Measurements from ENCODE around the gene PPP1R27.
A peak's percentile ranks its signal among the peaks of the same experiment; 100 is the strongest.

PPP1R27 gene

DNA sequence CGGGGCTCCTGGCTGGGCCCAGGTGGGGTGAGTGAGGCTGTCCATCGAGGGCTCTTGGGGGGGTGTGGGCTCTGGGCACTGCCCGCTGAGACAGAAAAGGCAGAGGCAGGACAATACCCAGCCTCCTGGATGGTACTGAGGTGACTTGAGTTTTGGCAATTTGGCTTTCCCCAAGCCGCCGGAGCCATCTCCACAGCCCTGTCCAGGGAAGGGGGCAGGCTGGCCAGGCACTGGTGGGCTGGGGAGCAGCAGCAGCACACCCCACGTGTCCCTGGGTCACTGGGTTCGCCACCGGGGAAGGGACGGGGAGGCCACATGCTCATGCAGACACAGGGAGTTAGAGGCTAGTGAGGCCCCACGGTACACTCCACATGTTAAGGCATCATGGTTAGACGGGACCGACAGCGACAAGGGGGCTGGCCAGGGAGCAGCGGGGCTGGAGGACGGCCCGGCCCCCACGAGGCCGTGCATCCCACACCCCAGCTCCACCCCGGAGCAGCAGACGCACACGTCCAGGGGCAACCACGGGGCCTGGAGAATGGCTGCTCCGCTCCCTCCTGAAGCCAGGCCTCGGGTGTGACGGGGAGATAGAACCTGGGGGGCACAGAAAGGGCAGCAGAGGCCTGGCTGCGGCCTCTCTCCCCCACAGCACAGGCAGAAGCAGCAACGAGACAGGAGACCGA lies 33.3 kb upstream of the PPP1R27 start:
- no peak for DNase-seq (ENCODE audit: low read depth)
- no peak overlapping the region for H3K4me3 ChIP-seq (ENCODE audit: low read depth, low read length)

DNA sequence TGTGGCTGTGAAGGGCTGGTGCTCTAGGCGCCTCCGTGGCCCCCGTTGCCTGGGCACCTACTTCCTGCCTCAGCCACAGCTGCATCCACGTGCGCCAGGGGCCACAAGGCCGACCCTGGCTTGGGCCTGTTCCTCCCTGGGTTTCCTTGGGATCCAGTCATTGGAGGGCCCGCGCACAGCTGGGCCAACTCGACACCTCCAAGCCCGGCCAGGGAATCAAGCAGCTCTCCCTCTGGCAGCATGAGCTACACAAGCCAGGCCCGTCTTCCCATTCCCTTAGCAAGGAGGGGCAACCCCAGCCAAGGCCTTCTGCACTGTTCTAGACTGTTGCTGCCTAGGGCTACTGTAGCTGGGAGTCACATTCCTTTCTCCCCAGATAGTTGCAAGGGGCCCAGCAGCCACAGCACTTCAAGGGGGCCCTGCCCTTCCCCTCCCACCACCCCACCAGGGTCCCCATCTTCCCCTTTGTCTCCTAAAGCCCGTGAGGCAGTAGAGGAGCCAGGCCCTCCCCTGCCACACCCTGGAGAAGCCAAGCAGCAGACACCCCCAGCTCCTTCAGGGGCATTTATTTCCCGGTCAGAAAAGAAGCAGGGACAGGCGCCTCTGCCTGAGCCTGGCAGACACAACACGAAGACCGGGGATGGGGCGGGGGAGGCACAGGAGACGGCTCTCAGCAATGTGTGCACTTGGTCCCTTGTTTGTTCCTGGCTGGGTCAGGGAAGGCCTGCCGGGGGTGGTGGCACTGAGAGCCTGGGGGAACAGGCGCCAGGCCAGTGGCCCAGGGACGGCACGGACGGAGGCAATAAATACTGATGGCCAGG lies 32.5 kb upstream of the PPP1R27 start:
- peak; percentile 59 for DNase-seq (ENCODE audit: low read depth)
- H3K4me3 ChIP-seq (ENCODE audit: low read depth, low read length) = no peak overlapping the region

More for the DNA sequence above, 33.3 kb upstream of the PPP1R27 start:
- TF ChIP-seq, protein P1, sequence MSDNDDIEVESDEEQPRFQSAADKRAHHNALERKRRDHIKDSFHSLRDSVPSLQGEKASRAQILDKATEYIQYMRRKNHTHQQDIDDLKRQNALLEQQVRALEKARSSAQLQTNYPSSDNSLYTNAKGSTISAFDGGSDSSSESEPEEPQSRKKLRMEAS (IDR thresholded peaks at IDR 0.05; ENCODE audit: low read depth, low read length) = no peak
- no peak for TF ChIP-seq POLR2A (IDR thresholded peaks at IDR 0.05; ENCODE audit: extremely low read depth, insufficient read length)
- TF ChIP-seq, protein P2, sequence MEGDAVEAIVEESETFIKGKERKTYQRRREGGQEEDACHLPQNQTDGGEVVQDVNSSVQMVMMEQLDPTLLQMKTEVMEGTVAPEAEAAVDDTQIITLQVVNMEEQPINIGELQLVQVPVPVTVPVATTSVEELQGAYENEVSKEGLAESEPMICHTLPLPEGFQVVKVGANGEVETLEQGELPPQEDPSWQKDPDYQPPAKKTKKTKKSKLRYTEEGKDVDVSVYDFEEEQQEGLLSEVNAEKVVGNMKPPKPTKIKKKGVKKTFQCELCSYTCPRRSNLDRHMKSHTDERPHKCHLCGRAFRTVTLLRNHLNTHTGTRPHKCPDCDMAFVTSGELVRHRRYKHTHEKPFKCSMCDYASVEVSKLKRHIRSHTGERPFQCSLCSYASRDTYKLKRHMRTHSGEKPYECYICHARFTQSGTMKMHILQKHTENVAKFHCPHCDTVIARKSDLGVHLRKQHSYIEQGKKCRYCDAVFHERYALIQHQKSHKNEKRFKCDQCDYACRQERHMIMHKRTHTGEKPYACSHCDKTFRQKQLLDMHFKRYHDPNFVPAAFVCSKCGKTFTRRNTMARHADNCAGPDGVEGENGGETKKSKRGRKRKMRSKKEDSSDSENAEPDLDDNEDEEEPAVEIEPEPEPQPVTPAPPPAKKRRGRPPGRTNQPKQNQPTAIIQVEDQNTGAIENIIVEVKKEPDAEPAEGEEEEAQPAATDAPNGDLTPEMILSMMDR (IDR thresholded peaks at IDR 0.05; ENCODE audit: low read depth, low read length) = no peak

DNA sequence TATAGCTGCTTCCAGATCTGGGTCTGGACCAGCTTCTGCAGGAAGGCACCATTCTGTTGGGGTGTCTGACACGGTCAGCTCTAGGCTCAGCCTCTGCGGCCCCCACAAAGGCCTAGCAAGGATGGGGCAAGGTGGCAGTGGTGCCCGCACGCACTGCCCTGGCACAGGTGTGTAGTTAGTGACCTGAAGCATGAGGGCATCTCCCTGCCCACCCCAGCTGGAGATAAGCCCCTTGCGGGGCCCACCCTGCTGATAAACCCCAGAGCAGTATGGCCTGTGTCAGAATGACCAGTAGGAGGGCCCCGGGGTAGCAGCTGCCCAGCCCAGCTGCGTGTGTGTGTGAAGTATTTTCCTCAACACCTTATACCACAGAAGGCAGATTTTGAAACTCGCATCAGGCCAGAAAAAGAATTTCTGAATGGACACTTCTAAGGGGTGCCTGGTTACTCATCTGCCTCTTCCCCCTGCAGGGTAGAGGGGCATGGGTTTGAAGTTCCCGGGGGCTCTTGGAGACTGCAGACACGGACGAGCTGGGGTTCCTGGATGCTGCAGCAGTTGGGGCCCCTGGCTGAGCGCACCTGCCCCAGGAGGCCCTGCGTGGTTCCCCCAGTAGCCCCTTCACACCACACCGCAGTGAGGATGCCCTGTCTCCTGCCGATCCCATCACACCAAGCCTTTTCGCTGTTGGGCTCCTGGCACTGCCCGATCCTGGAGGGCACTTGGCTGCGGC lies 31.8 kb upstream of the PPP1R27 start:
- no peak overlapping the region for H3K4me3 ChIP-seq (ENCODE audit: low read depth, low read length)
- no peak for DNase-seq (ENCODE audit: low read depth)
- TF ChIP-seq, protein P1 (IDR thresholded peaks at IDR 0.05; ENCODE audit: low read depth, low read length) = no peak
- TF ChIP-seq POLR2A (IDR thresholded peaks at IDR 0.05; ENCODE audit: extremely low read depth, insufficient read length) = peak; percentile 16
- TF ChIP-seq, protein P2 (IDR thresholded peaks at IDR 0.05; ENCODE audit: low read depth, low read length) = no peak

More for the DNA sequence above, 32.5 kb upstream of the PPP1R27 start:
- TF ChIP-seq MYC (IDR thresholded peaks at IDR 0.05; ENCODE audit: low read depth, low read length) = no peak
- TF ChIP-seq POLR2A (IDR thresholded peaks at IDR 0.05; ENCODE audit: extremely low read depth, insufficient read length) = peak; percentile 38

DNA sequence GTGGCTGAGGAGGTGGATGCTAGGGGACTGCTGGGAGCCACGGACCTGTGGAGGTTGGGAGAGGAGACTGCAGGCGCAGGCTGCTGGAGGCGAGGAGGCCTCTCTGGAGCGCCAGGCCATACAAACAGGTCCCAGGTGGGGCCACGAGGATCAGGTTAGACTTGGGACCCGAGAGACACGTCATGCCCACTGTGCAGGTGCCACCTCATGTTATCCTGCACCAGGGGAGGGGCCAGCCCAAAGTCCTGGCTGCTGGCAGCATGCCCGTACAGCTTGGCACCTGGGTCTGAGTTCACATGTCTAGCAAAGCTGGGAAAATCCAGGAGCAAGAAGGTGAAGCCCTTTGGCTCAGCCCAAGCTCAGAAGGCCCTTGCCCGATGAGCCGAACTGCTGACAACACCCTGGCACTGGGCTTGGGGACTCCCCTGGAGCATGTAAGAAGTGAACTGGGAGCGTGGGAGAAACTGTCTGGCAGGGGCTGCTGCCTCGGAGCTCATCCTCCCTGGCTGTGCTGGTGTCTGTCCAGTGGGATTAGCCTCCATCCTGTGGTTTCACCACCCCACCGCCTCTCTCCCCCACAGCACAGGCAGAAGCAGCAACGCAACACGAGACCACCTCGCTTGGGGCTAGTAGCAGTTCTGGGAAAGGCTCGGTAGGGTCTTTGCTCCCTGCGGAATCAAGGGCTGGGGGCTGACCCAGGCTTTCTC lies 31.0 kb upstream of the PPP1R27 start:
- peak; percentile 35 for DNase-seq (ENCODE audit: low read depth)
- H3K4me3 ChIP-seq (ENCODE audit: low read depth, low read length) = no peak overlapping the region
- TF ChIP-seq, protein P1 (IDR thresholded peaks at IDR 0.05; ENCODE audit: low read depth, low read length) = no peak
- TF ChIP-seq POLR2A (IDR thresholded peaks at IDR 0.05; ENCODE audit: extremely low read depth, insufficient read length) = no peak
- TF ChIP-seq, protein P2 (IDR thresholded peaks at IDR 0.05; ENCODE audit: low read depth, low read length) = no peak
- TF ChIP-seq MYC (IDR thresholded peaks at IDR 0.05; ENCODE audit: low read depth, low read length) = no peak

DNA sequence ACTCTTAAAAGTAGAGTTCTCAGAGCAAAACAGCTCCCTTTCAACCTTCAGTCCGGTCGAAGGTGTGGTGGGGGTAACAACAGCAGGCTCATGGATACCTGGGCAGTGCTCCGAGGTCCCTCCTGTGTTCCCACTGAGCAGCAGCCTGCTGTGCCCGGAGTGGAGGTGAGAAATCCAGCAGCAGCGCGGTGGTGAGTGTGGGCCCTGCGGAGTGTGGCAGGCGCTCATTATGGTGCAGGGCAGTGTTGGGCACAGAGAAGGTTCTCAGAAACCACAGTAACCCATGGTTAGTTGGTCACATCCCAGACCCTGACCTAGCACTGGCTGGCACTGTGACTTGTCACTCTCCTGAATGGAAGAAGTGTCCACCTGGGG lies 30.5 kb upstream of the PPP1R27 start:
- no peak overlapping the region for H3K4me3 ChIP-seq (ENCODE audit: low read depth, low read length)
- DNase-seq (ENCODE audit: low read depth) = no peak
- TF ChIP-seq POLR2A (IDR thresholded peaks at IDR 0.05; ENCODE audit: extremely low read depth, insufficient read length) (no peak), MYC (IDR thresholded peaks at IDR 0.05; ENCODE audit: low read depth, low read length) (no peak)
- TF ChIP-seq, protein P2 (IDR thresholded peaks at IDR 0.05; ENCODE audit: low read depth, low read length) = no peak
- TF ChIP-seq, protein P1 (IDR thresholded peaks at IDR 0.05; ENCODE audit: low read depth, low read length) = no peak
